Keratinocyte (primary cell): ENCODE results near the gene ATP6V0A1.

Experiments
- CTCF ChIP-seq, 3 experiments: IDR thresholded peaks in 1 of 3; conservative IDR thresholded peaks in 1 of 3; optimal IDR thresholded peaks in 1 of 3; 2 replicates in 2 of 3; 3 replicates in 1 of 3; pipeline versions ENCODE3 to v1.5.1; 2011; ENCODE audit warnings: low read length in 3 of 3, mild to moderate bottlenecking in 3 of 3, moderate library complexity in 2 of 3, control low read depth in 1 of 3, inconsistent platforms in 1 of 3; ENCODE audit not compliant: insufficient read depth in 2 of 3; ENCODE audit errors: extremely low read depth in 1 of 3
- EZH2 ChIP-seq: IDR thresholded peaks from one replicate; pipeline ENCODE4 v1.6.1; 2012; ENCODE audit warnings: inconsistent platforms, mild to moderate bottlenecking, low read length, moderate library complexity

- TF ChIP-seq EZH2 (no peak), CTCF (optimal IDR thresholded peaks at IDR 0.05 in 1 of 3, IDR thresholded peaks at IDR 0.05 in 1 of 3, conservative IDR thresholded peaks at IDR 0.05 in 1 of 3; ENCODE audit: extremely low read depth in 1 of 3, insufficient read depth in 2 of 3, low read length in 3 of 3) (no peak)
Measured at GRCh38 chr17:42564815-42565522, 106.3 kb downstream of the ATP6V0A1 start.
